IMR-90 (cell line): ENCODE measurements around the gene KRT28. TPM values are rescaled to one million over a fixed set of nuclear protein-coding genes. Genes with fewer than 3 reads are reported as not detected.

ENCODE experiments used
- ATAC-seq: fragments of 200-7000 bp; cut with Tn5 transposase; 2 replicates; pipeline ENCODE4 v1.9.1; 2020; ENCODE audit warnings: low read depth, mild to moderate bottlenecking, moderate library complexity
- BruUV-seq: library from RNA; stranded (reverse); fragments of 400-500 nt; replicated peaks from 2 replicates; lab custom pipeline; 2021; lab: Mats Ljungman, UMichigan
- CTCF ChIA-PET: fragments of 300-600 bp; formaldehyde crosslinking; extraction: SDS; loops from one replicate; lab custom pipeline; 2021; ENCODE audit warnings: antibody characterized with exemption; lab: Yijun Ruan, JAX
- POLR2A ChIA-PET: fragments of 300-600 bp; sonication (Branson Sonifier 250); formaldehyde crosslinking; loops from one replicate; lab custom pipeline; 2022; ENCODE audit warnings: antibody characterized with exemption; ENCODE audit not compliant: unreplicated experiment; lab: Charles Lee
- DNase-seq: peaks from one replicate; pipeline ENCODE4 v3.0.0; 2013
- H2AFZ ChIP-seq: replicated peaks from 2 replicates; pipeline ENCODE3; 2013; ENCODE audit warnings: low read length, mild to moderate bottlenecking; ENCODE audit not compliant: poor library complexity
- H2AK5ac ChIP-seq: 2 replicates; pipeline ENCODE4 v1.6.1; 2013; ENCODE audit warnings: low read depth, low read length, inconsistent platforms
- H2AK9ac ChIP-seq: replicated peaks from 2 replicates; pipeline ENCODE3; 2013; ENCODE audit warnings: mild to moderate bottlenecking, low read depth, low read length, moderate library complexity; ENCODE audit not compliant: poor library complexity
- H2BK120ac ChIP-seq: 2 replicates; pipeline ENCODE4 v1.6.1; 2013; ENCODE audit warnings: low read depth, low read length, inconsistent platforms
- H2BK15ac ChIP-seq: 3 replicates; pipeline ENCODE4 v1.6.1; 2013; ENCODE audit warnings: low read depth, low read length, inconsistent platforms
- H2BK20ac ChIP-seq: 2 replicates; pipeline ENCODE4 v1.6.1; 2013; ENCODE audit warnings: low read depth, mild to moderate bottlenecking, inconsistent platforms, low read length, moderate library complexity
- H2BK5ac ChIP-seq: 2 replicates; pipeline ENCODE4 v1.6.1; 2013; ENCODE audit warnings: mild to moderate bottlenecking, low read depth, low read length, inconsistent platforms; ENCODE audit not compliant: poor library complexity, severe bottlenecking
- H3K14ac ChIP-seq: replicated peaks from 2 replicates; pipeline ENCODE4 v1.6.1; 2013; ENCODE audit warnings: low read depth, low read length, inconsistent platforms
- H3K18ac ChIP-seq: 2 replicates; pipeline ENCODE4 v1.6.1; 2013; ENCODE audit warnings: low read depth, low read length, control low read depth
- H3K23ac ChIP-seq: 2 replicates; pipeline ENCODE4 v1.6.1; 2013; ENCODE audit warnings: low read depth, low read length, inconsistent platforms
- H3K27ac ChIP-seq: 2 replicates; pipeline ENCODE4 v1.5.1; 2013; ENCODE audit warnings: mild to moderate bottlenecking, control low read depth, low read length; ENCODE audit not compliant: insufficient read depth
- H3K27me3 ChIP-seq: 2 replicates; pipeline ENCODE4 v1.6.1; 2013; ENCODE audit warnings: low read length; ENCODE audit not compliant: control insufficient read depth, insufficient read depth
- H3K36me3 ChIP-seq: 2 replicates; pipeline ENCODE4 v1.6.1; 2013; ENCODE audit warnings: low read length, mixed read lengths; ENCODE audit not compliant: control insufficient read depth, insufficient read depth
- H3K4ac ChIP-seq: 2 replicates; pipeline ENCODE4 v1.6.1; 2013; ENCODE audit warnings: low read depth, low read length, inconsistent platforms
- H3K4me1 ChIP-seq: 2 replicates; pipeline ENCODE4 v1.6.1; 2013; ENCODE audit warnings: low read length, mixed read lengths; ENCODE audit not compliant: control insufficient read depth, insufficient read depth
- H3K4me2 ChIP-seq: 2 replicates; pipeline ENCODE4 v1.6.1; 2013; ENCODE audit warnings: low read depth, mild to moderate bottlenecking, control low read depth, low read length, moderate library complexity
- H3K4me3 ChIP-seq: 2 replicates; pipeline ENCODE4 v1.5.1; 2013; ENCODE audit warnings: low read depth, mild to moderate bottlenecking, control low read depth, low read length, moderate library complexity; ENCODE audit not compliant: insufficient read depth
- H3K56ac ChIP-seq: 2 replicates; pipeline ENCODE4 v1.6.1; 2013; ENCODE audit warnings: low read length, inconsistent platforms; ENCODE audit not compliant: insufficient read depth; ENCODE audit errors: extremely low read depth
- H3K79me1 ChIP-seq, 2 experiments: 2 replicates each; pipeline ENCODE4 v1.6.1; 2013; ENCODE audit warnings: low read length in 2 of 2, inconsistent platforms in 1 of 2, low read depth in 1 of 2
- H3K9ac ChIP-seq: 2 replicates; pipeline ENCODE4 v1.6.1; 2013; ENCODE audit warnings: low read depth, low read length, control low read depth
- H3K9me1 ChIP-seq: 2 replicates; pipeline ENCODE4 v1.6.1; 2013; ENCODE audit warnings: low read length, inconsistent platforms; ENCODE audit not compliant: insufficient read depth
- H3K9me3 ChIP-seq: 2 replicates; pipeline ENCODE4 v1.6.1; 2013; ENCODE audit warnings: low read length; ENCODE audit not compliant: control insufficient read depth, insufficient read depth
- H4K20me1 ChIP-seq: 2 replicates; pipeline ENCODE4 v1.6.1; 2013; ENCODE audit warnings: low read length, inconsistent platforms; ENCODE audit not compliant: insufficient read depth
- H4K5ac ChIP-seq: 2 replicates; pipeline ENCODE4 v1.6.1; 2013; ENCODE audit warnings: mild to moderate bottlenecking, low read depth, low read length, control low read depth
- H4K8ac ChIP-seq, 2 experiments: 2 replicates each; pipeline ENCODE4 v1.6.1; 2013; ENCODE audit warnings: low read depth in 2 of 2, low read length in 2 of 2, control low read depth in 1 of 2, inconsistent platforms in 1 of 2
- H4K91ac ChIP-seq: 2 replicates; pipeline ENCODE4 v1.6.1; 2013; ENCODE audit warnings: low read depth, low read length, inconsistent platforms; ENCODE audit not compliant: insufficient read depth
- RCOR1 ChIP-seq: IDR thresholded peaks from 2 replicates; pipeline ENCODE4 v1.6.1; 2012; ENCODE audit warnings: mild to moderate bottlenecking, low read length, improper control_type of control experiment; ENCODE audit not compliant: insufficient replicate concordance
- RFX5 ChIP-seq: IDR thresholded peaks from 2 replicates; pipeline ENCODE4 v1.8.0; 2012; ENCODE audit warnings: low read depth, mild to moderate bottlenecking, low read length, moderate library complexity
- SMC3 ChIP-seq: fragments of 150-350 bp; IDR thresholded peaks from 2 replicates; pipeline ENCODE4 v1.6.1; 2016; ENCODE audit warnings: low read depth, mild to moderate bottlenecking, antibody characterized with exemption, low read length, moderate library complexity
- USF2 ChIP-seq: fragments of 150-350 bp; IDR thresholded peaks from 2 replicates; pipeline ENCODE4 v1.6.1; 2017; ENCODE audit warnings: mild to moderate bottlenecking, antibody characterized with exemption, low read length, low read depth
- WGBS, 2 experiments: methylation state at CpG; one replicate each; pipeline versions ENCODE4 v1.1.5 to v1.1.7; 2013; ENCODE audit warnings: missing lambda C conversion rate in 2 of 2; ENCODE audit not compliant: insufficient read length in 1 of 2; ENCODE audit errors: extremely low coverage in 2 of 2; 5-methylcytosine and 5-hydroxymethylcytosine counted together
- dilution Hi-C: fragments of 300-500 bp; cut with HindIII; formaldehyde crosslinking; loops from one replicate; pipeline ENCODE4 v1.14.3; 2018; ENCODE audit warnings: low sequenced_read_pairs; ENCODE audit not compliant: unreplicated experiment
- in situ Hi-C: fragments of 300-500 bp; cut with MboI; formaldehyde crosslinking; loops from 3 replicates; pipeline ENCODE4 v1.14.3; 2019; ENCODE audit warnings: low sequenced_read_pairs, inconsistent platforms, mixed read lengths
- intact Hi-C: fragments of 100-400 bp; cut with micrococcal nuclease; formaldehyde crosslinking; loops from 2 replicates; pipeline ENCODE4 v1.10.0; 2022
- polyA plus RNA-seq, 3 experiments: library from polyadenylated mRNA; depleted of rRNA; stranded (reverse); fragments of >200 nt; gene quantifications; 2 replicates each; pipeline ENCODE4 v1.2.3, GENCODE V29; 2012; ENCODE audit warnings: low replicate concordance in 1 of 3
- total RNA-seq: library from RNA; depleted of rRNA; stranded (reverse); fragments of >200 nt; gene quantifications from 2 replicates; pipeline ENCODE4 v1.2.3, GENCODE V29; 2012

The KRT28 gene
- total and polyA plus RNA-seq, 2 of the 4 experiments (the other 2 are of a cell fraction): not detected

GRCh38 chr17:40832840-40833239, 33.1 kb upstream of the KRT28 start:
- Histone ChIP-seq H3K9me3 (no peaks in the 10 kb centered on the region), H3K56ac (no peak overlapping the region), H2BK120ac (no peak overlapping the region), H3K27me3 (no peaks in the 10 kb centered on the region), H3K27ac (no peak overlapping the region), H3K4me3 (no peak overlapping the region), H2BK20ac (no peak overlapping the region), H4K5ac (no peak overlapping the region), H3K79me1 (peaks cover 3 to 9% of the 10 kb centered on the region in 2 experiments; a peak in 3 of 4 replicates), H3K36me3 (peaks cover 8% of the 10 kb centered on the region), H2AFZ (no peak overlapping the region), H3K4me2 (no peak overlapping the region), H3K4me1 (no peaks in the 10 kb centered on the region), H2BK15ac (no peak overlapping the region), H2AK9ac (no peak overlapping the region), H3K14ac (no peak overlapping the region), H3K18ac (no peak overlapping the region), H4K8ac (no peak overlapping the region), H3K9ac (no peak overlapping the region), H2BK5ac (no peak overlapping the region), H4K20me1 (no peaks in the 10 kb centered on the region), H3K4ac (no peak overlapping the region), H3K23ac (no peak overlapping the region), H2AK5ac (no peak overlapping the region), H4K91ac (no peak overlapping the region), H3K9me1 (peaks cover 4% of the 10 kb centered on the region; the same call in 1 of the 2 replicates)
- dilution Hi-C loops (no loop called here), intact Hi-C loops (no loop called here), in situ Hi-C loops (no loop called here)
- ChIA-PET CTCF (no interaction called here), POLR2A (interaction anchor here (0.6 kb wide), 1 partner anchor 14 kb away, joined by 5 read pairs; no protein-coding TSS in a partner anchor)
- DNase-seq (no peak), ATAC-seq (no peak)
- no CpG with 5 or more reads among the region's 3 CpGs for WGBS, 2 experiments
- no TSS peak for BruUV-seq
- TF ChIP-seq USF2 (no peak), RCOR1 (no peak), RFX5 (no peak), SMC3 (no peak)
